GM12873 (cell line): ENCODE measurements around the gene CYP4V2.

Experiments used
- CTCF ChIP-seq: IDR thresholded peaks from 2 replicates; pipeline ENCODE4 v1.5.1; 2012; ENCODE audit warnings: low read depth, mild to moderate bottlenecking, moderate library complexity, low read length, control low read depth; ENCODE audit not compliant: insufficient read depth; ENCODE audit errors: missing control alignments

The CYP4V2 gene

GRCh38 chr4:186202490-186203140, 11.2 kb downstream of the CYP4V2 start:
- TF ChIP-seq CTCF, result no peak

- TF ChIP-seq CTCF, result no peak
Measured at GRCh38 chr4:186203406-186203805, 12.0 kb downstream of the CYP4V2 start.

- no peak for TF ChIP-seq CTCF
Measured at GRCh38 chr4:186204103-186204559, 12.8 kb downstream of the CYP4V2 start.

- no peak for TF ChIP-seq CTCF
Measured at GRCh38 chr4:186204686-186205085, 13.3 kb downstream of the CYP4V2 start.

- no peak for TF ChIP-seq CTCF
Measured at GRCh38 chr4:186205156-186205555, 13.8 kb downstream of the CYP4V2 start.

- no peak for TF ChIP-seq CTCF
Measured at GRCh38 chr4:186216465-186217024, 25.2 kb downstream of the CYP4V2 start.

- no peak for TF ChIP-seq CTCF
Measured at GRCh38 chr4:186217733-186218293, 26.4 kb downstream of the CYP4V2 start.
